ENCODE measurements around the gene APOBEC3C.
"Not testable (repeated sequence)": the region's sequence is repeated elsewhere in the genome, so short reads cannot be mapped to it uniquely, and the experiment has no call there.

The APOBEC3C gene

GRCh38 chr22:39013561-39013941 lies 506 bp upstream of the APOBEC3C start:
- H3K36me3 ChIP-seq (ENCODE audit: insufficient read depth, low read length); H3K9me3 ChIP-seq (replicated peaks; ENCODE audit: low read length); H3K27me3 ChIP-seq (ENCODE audit: control insufficient read depth, insufficient read depth, low read length); H3K9ac ChIP-seq (ENCODE audit: low read depth, low read length); H3K4me3 ChIP-seq (ENCODE audit: low read length): not testable (repeated sequence)
- peak overlapping the region; percentile 95 for H3K4me2 ChIP-seq (ENCODE audit: low read length)
- peaks cover 16% of the 10 kb centered on the region for H3K4me1 ChIP-seq (ENCODE audit: control insufficient read depth, insufficient read depth, low read length)

DNA sequence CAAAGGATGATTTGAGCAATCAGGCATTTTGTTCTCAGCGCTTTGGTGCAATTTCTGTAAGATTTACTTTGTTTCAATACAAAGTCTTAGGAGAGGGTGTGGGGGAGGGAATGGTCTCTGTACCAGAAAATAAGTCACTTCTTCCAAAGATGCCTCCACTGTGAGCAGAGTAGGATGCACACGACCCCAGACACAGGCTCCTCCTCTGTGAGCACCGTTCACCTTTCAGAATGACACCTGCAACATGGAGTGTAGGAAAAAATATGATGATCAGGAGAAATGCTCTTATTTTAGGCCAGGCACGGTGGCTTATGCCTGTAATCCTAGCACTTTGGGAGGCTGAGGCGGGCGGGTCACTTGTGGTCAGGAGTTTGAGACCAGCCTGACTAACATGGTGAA lies 665 bp downstream of the APOBEC3C start:
- H3K9me3 ChIP-seq (replicated peaks; ENCODE audit: low read length); H3K27me3 ChIP-seq (ENCODE audit: control insufficient read depth, insufficient read depth, low read length); H3K36me3 ChIP-seq (ENCODE audit: insufficient read depth, low read length): not testable (repeated sequence)
- Histone ChIP-seq H3K4me3 (ENCODE audit: low read length) (peak overlapping the region; percentile 84), H3K9ac (ENCODE audit: low read depth, low read length) (peak overlapping the region; percentile 75), H3K4me2 (ENCODE audit: low read length) (peak overlapping the region; percentile 95), H3K4me1 (ENCODE audit: control insufficient read depth, insufficient read depth, low read length) (peaks cover 16% of the 10 kb centered on the region)

DNA sequence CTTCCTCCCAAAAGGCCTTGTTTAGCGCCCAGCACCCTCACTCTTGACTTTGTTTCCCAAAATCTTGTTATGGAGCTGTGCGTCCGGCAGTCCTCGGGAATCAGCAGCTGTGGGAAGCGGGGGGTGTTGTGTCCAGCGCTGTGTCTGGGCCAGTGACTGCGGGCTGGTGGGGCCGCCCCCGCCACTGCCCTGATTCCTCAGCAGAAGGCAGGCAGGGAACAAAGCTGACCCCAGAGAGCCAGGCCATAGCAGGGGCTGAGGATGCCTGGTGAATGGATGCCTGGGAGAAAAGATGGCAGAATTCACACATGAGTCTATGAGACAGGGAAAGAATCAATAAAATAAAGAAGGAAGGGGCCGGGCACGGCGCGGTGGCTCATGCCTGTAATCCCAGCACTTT lies 2.5 kb downstream of the APOBEC3C start:
- H3K9ac ChIP-seq (ENCODE audit: low read depth, low read length) = no peak overlapping the region
- no peak overlapping the region for H3K4me2 ChIP-seq (ENCODE audit: low read length)
- no peak overlapping the region for H3K4me3 ChIP-seq (ENCODE audit: low read length)
- no peaks in the 10 kb centered on the region for H3K9me3 ChIP-seq (replicated peaks; ENCODE audit: low read length)
- H3K27me3 ChIP-seq (ENCODE audit: control insufficient read depth, insufficient read depth, low read length) = no peaks in the 10 kb centered on the region
- H3K4me1 ChIP-seq (ENCODE audit: control insufficient read depth, insufficient read depth, low read length) = peaks cover 16% of the 10 kb centered on the region
- peaks cover 4% of the 10 kb centered on the region for H3K36me3 ChIP-seq (ENCODE audit: insufficient read depth, low read length)

DNA sequence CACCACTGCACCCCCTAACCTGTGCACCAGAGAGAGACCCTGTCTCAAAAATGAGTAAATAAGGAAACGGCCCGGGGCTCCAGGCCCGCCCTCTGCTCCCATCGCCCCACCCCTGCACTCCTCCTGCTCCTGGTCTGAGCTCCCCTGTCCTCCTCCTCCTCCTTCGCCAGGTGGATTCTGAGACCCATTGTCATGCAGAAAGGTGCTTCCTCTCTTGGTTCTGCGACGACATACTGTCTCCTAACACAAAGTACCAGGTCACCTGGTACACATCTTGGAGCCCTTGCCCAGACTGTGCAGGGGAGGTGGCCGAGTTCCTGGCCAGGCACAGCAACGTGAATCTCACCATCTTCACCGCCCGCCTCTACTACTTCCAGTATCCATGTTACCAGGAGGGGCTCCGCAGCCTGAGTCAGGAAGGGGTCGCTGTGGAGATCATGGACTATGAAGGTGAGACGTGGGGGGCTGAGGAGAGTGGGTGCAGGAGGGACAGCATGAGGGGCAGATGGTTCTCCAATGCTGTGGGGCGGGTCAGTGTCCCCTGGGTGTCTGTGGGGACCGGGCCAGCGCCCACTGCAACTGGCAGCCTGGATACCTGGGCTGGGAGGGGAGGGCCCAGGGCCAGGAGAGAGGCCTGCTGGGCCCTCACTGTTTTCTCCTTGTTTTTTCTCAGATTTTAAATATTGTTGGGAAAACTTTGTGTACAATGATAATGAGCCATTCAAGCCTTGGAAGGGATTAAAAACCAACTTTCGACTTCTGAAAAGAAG lies 3.7 kb downstream of the APOBEC3C start:
- Histone ChIP-seq H3K27me3 (ENCODE audit: control insufficient read depth, insufficient read depth, low read length) (no peaks in the 10 kb centered on the region), H3K36me3 (ENCODE audit: insufficient read depth, low read length) (peaks cover 4% of the 10 kb centered on the region), H3K4me3 (ENCODE audit: low read length) (no peak overlapping the region), H3K4me2 (ENCODE audit: low read length) (no peak overlapping the region), H3K9ac (ENCODE audit: low read depth, low read length) (no peak overlapping the region), H3K4me1 (ENCODE audit: control insufficient read depth, insufficient read depth, low read length) (peaks cover 16% of the 10 kb centered on the region), H3K9me3 (replicated peaks; ENCODE audit: low read length) (no peaks in the 10 kb centered on the region)

GRCh38 chr22:39020021-39020651 lies 6.1 kb downstream of the APOBEC3C start:
- H3K4me2 ChIP-seq (ENCODE audit: low read length) = peak overlapping the region; percentile 61
- H3K9me3 ChIP-seq (replicated peaks; ENCODE audit: low read length); H3K27me3 ChIP-seq (ENCODE audit: control insufficient read depth, insufficient read depth, low read length); H3K9ac ChIP-seq (ENCODE audit: low read depth, low read length); H3K36me3 ChIP-seq (ENCODE audit: insufficient read depth, low read length); H3K4me1 ChIP-seq (ENCODE audit: control insufficient read depth, insufficient read depth, low read length): not testable (repeated sequence)
- H3K4me3 ChIP-seq (ENCODE audit: low read length) = peak overlapping the region; percentile 32

- H3K36me3 ChIP-seq (ENCODE audit: insufficient read depth, low read length) = peaks cover 4% of the 10 kb centered on the region
- no peaks in the 10 kb centered on the region for H3K9me3 ChIP-seq (replicated peaks; ENCODE audit: low read length)
- H3K9ac ChIP-seq (ENCODE audit: low read depth, low read length) = peak overlapping the region; percentile 59
- H3K4me3 ChIP-seq (ENCODE audit: low read length) = peak overlapping the region; percentile 60
- peak overlapping the region; percentile 73 for H3K4me2 ChIP-seq (ENCODE audit: low read length)
- no peaks in the 10 kb centered on the region for H3K27me3 ChIP-seq (ENCODE audit: control insufficient read depth, insufficient read depth, low read length)
- no peaks in the 10 kb centered on the region for H3K4me1 ChIP-seq (ENCODE audit: control insufficient read depth, insufficient read depth, low read length)
Observed at GRCh38 chr22:39021552-39022250, 7.6 kb downstream of the APOBEC3C start.

- H3K4me3 ChIP-seq (ENCODE audit: low read length) = no peak overlapping the region
- H3K27me3 ChIP-seq (ENCODE audit: control insufficient read depth, insufficient read depth, low read length) = no peaks in the 10 kb centered on the region
- H3K4me2 ChIP-seq (ENCODE audit: low read length) = no peak overlapping the region
- no peaks in the 10 kb centered on the region for H3K9me3 ChIP-seq (replicated peaks; ENCODE audit: low read length)
- no peaks in the 10 kb centered on the region for H3K4me1 ChIP-seq (ENCODE audit: control insufficient read depth, insufficient read depth, low read length)
- H3K9ac ChIP-seq (ENCODE audit: low read depth, low read length) = no peak overlapping the region
- H3K36me3 ChIP-seq (ENCODE audit: insufficient read depth, low read length) = no peaks in the 10 kb centered on the region
Observed at GRCh38 chr22:39024519-39025308, 10.7 kb downstream of the APOBEC3C start.

GRCh38 chr22:39026509-39027150 lies 12.6 kb downstream of the APOBEC3C start:
- no peak overlapping the region for H3K4me2 ChIP-seq (ENCODE audit: low read length)
- H3K36me3 ChIP-seq (ENCODE audit: insufficient read depth, low read length) = no peaks in the 10 kb centered on the region
- no peaks in the 10 kb centered on the region for H3K9me3 ChIP-seq (replicated peaks; ENCODE audit: low read length)
- no peaks in the 10 kb centered on the region for H3K27me3 ChIP-seq (ENCODE audit: control insufficient read depth, insufficient read depth, low read length)
- no peak overlapping the region for H3K9ac ChIP-seq (ENCODE audit: low read depth, low read length)
- H3K4me3 ChIP-seq (ENCODE audit: low read length) = no peak overlapping the region
- H3K4me1 ChIP-seq (ENCODE audit: control insufficient read depth, insufficient read depth, low read length) = no peaks in the 10 kb centered on the region

- Histone ChIP-seq H3K36me3 (ENCODE audit: insufficient read depth, low read length) (no peaks in the 10 kb centered on the region), H3K9me3 (replicated peaks; ENCODE audit: low read length) (no peaks in the 10 kb centered on the region), H3K4me2 (ENCODE audit: low read length) (no peak overlapping the region), H3K9ac (ENCODE audit: low read depth, low read length) (no peak overlapping the region), H3K4me3 (ENCODE audit: low read length) (no peak overlapping the region), H3K4me1 (ENCODE audit: control insufficient read depth, insufficient read depth, low read length) (no peaks in the 10 kb centered on the region), H3K27me3 (ENCODE audit: control insufficient read depth, insufficient read depth, low read length) (no peaks in the 10 kb centered on the region)
Observed at GRCh38 chr22:39027717-39028116, 13.7 kb downstream of the APOBEC3C start.

GRCh38 chr22:39028281-39028680 lies 14.2 kb downstream of the APOBEC3C start:
- Histone ChIP-seq H3K9me3 (replicated peaks; ENCODE audit: low read length) (no peaks in the 10 kb centered on the region), H3K27me3 (ENCODE audit: control insufficient read depth, insufficient read depth, low read length) (no peaks in the 10 kb centered on the region), H3K4me3 (ENCODE audit: low read length) (no peak overlapping the region), H3K9ac (ENCODE audit: low read depth, low read length) (no peak overlapping the region), H3K4me1 (ENCODE audit: control insufficient read depth, insufficient read depth, low read length) (no peaks in the 10 kb centered on the region), H3K4me2 (ENCODE audit: low read length) (no peak overlapping the region), H3K36me3 (ENCODE audit: insufficient read depth, low read length) (no peaks in the 10 kb centered on the region)

- H3K9ac ChIP-seq (ENCODE audit: low read depth, low read length) = no peak overlapping the region
- no peak overlapping the region for H3K4me2 ChIP-seq (ENCODE audit: low read length)
- no peaks in the 10 kb centered on the region for H3K4me1 ChIP-seq (ENCODE audit: control insufficient read depth, insufficient read depth, low read length)
- H3K27me3 ChIP-seq (ENCODE audit: control insufficient read depth, insufficient read depth, low read length) = no peaks in the 10 kb centered on the region
- no peaks in the 10 kb centered on the region for H3K9me3 ChIP-seq (replicated peaks; ENCODE audit: low read length)
- H3K36me3 ChIP-seq (ENCODE audit: insufficient read depth, low read length) = no peaks in the 10 kb centered on the region
- no peak overlapping the region for H3K4me3 ChIP-seq (ENCODE audit: low read length)
Observed at GRCh38 chr22:39029227-39029626, 15.2 kb downstream of the APOBEC3C start.

Measured in skeletal muscle satellite cell (primary cell).